Tibial nerve (tissue), 4 donors: ENCODE measurements around the gene SECISBP2L.

ENCODE experiments used
- CTCF ChIP-seq, 5 experiments: fragments of 200-600 bp in 3 of 5; fragments of 450-650 bp in 2 of 5; sonication (generic) in 3 of 5; IDR thresholded peaks; one replicate each; pipeline ENCODE4 v1.5.1; 2016 to 2019; ENCODE audit warnings: antibody characterized with exemption in 5 of 5, mild to moderate bottlenecking in 3 of 5, moderate library complexity in 2 of 5
- EP300 ChIP-seq, 2 donors: sonication (generic); formaldehyde crosslinking; IDR thresholded peaks; one replicate each; pipeline ENCODE4 v1.6.1; 2017; ENCODE audit warnings: antibody characterized with exemption in 2 of 2, mild to moderate bottlenecking in 1 of 2
- POLR2A ChIP-seq, 2 donors: fragments of 450-650 bp; IDR thresholded peaks; one replicate each; pipeline ENCODE4 v1.6.1; 2017; ENCODE audit warnings: antibody characterized with exemption in 2 of 2, mild to moderate bottlenecking in 2 of 2, moderate library complexity in 2 of 2

GRCh38 chr15:48966595-48967301 lies 79.5 kb downstream of the SECISBP2L start:
- TF ChIP-seq EP300 (IDR thresholded peaks at IDR 0.05) (no peak), CTCF (IDR thresholded peaks at IDR 0.05) (no peak), POLR2A (IDR thresholded peaks at IDR 0.05) (no peak)
